Fibroblast of skin of left biceps (primary cell): Measurements from ENCODE around the gene SLC12A6.
A peak's percentile ranks its signal among the peaks of the same experiment; 100 is the strongest.
"Not testable (repeated sequence)": the region's sequence is repeated elsewhere in the genome, so short reads cannot be mapped to it uniquely, and the experiment has no call there.

Source experiments
- DNase-seq, 2 experiments: peaks; one replicate each; pipeline ENCODE4 v3.0.0-alpha.2; 2013; ENCODE audit warnings: low read depth in 2 of 2

Gene SLC12A6

DNA sequence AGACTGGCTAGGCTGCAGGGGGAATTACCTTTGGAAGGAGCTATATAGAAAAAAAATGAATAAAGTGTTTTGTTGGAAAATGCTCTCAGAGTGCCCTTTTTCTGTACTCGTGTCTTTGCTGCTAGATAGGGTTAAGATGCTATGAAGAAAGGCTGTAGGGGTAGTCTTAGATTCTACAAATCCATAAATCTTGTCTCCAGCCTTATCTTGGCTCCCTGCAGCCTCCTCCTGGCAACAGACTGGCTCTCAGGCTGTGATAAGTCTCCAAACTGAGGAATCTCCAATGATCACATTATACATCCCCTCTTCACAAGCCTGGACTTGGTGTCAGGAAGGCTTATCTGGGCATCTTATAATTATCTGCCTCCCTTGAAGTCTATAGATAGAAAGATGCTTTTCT, 20.1 kb upstream of the SLC12A6 start:
- DNase-seq, result no peak

GRCh38 chr15:34355241-34355640, 17.7 kb upstream of the SLC12A6 start:
- no peak for DNase-seq

GRCh38 chr15:34354286-34354685, 16.7 kb upstream of the SLC12A6 start:
- DNase-seq, result no peak

DNA sequence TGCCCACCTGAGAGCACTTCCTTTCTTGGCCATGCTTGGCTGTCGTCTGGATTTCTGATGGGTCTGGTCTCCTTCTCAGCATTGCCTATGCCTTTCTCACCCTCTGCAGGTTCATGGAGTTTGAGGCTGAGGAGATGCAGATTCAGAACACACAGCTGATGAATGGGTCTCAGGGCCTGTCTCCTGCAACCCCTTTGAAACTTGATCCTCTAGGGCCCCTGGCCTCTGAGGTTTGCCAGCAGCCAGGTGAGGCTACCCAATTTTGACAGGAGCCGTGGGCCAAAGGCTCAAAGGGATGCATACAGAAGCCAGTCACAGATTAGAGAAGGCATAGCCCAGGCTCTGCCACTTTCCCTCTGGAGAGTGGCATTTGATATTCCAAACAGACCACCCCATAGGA, 16.0 kb upstream of the SLC12A6 start:
- DNase-seq, result no peak

GRCh38 chr15:34352996-34353395, 15.4 kb upstream of the SLC12A6 start:
- DNase-seq, result not testable (repeated sequence)

- DNase-seq, result no peak
Observed at GRCh38 chr15:34349769-34350168, 12.2 kb upstream of the SLC12A6 start.

DNA sequence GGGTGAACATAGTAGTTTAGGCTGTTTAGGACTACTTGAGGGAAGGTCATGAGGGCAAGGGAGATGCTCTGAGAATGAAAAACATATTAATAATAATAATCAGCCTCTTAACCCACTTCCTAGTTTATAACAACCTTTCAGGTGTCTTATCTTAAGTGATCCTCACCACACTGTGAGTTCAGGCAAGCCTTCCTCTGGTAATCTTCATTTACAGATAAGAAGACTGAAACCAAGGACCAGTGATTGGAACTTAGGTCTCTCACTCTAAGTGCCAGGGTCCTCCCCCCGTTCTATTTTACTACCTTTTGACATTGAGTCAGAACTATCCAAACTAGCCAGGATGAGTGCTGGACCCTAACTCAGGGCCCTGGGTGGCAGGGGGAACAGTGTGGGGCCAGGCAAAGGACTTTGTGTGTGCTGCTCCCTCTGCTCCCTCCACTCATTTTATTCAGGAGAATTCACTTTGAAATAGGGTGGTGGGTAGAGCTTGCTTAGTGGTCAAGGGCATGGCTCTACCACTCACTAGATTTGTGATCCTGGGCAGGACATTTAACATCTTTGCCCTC, 11.2 kb upstream of the SLC12A6 start:
- no peak for DNase-seq

- DNase-seq, result no peak
Observed at GRCh38 chr15:34347951-34348638, 10.5 kb upstream of the SLC12A6 start.

GRCh38 chr15:34342737-34343575, 5.4 kb upstream of the SLC12A6 start, which contains the start of the genes NOP10 and NUTM1:
NOP10 (minus strand) TSS chr15:34343136; CDS start chr15:34343073, 63 bp downstream.
NUTM1 (plus strand) TSS chr15:34343315; CDS start chr15:34343697, 382 bp downstream.
- DNase-seq, result peak; percentile 73 to 74

DNA sequence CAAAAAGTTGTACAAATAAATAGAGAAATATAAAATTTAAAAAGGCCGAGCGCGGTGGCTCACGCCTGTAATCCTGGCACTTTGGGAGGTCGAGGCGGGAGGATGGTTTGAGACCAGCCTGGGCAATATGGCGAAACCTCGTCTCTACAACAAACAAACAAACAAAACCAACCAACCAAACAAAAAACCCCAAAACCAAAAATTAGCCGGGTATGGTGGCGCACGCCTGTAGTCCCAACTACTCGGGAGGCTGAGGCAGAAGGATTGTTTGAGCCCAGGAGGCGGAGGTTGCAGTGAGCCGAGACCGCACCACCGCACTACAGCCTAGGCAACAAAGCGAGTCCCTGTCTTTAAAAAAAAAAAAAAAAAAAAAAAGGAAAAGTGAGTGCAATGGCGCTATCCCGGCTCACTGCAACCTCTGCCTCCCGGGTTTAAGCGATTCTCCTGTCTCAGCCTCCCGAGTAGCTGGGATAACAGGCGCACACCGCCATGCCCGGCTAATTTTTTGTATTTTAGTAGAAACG, 4.7 kb upstream of the SLC12A6 start:
- DNase-seq, result not testable (repeated sequence)

DNA sequence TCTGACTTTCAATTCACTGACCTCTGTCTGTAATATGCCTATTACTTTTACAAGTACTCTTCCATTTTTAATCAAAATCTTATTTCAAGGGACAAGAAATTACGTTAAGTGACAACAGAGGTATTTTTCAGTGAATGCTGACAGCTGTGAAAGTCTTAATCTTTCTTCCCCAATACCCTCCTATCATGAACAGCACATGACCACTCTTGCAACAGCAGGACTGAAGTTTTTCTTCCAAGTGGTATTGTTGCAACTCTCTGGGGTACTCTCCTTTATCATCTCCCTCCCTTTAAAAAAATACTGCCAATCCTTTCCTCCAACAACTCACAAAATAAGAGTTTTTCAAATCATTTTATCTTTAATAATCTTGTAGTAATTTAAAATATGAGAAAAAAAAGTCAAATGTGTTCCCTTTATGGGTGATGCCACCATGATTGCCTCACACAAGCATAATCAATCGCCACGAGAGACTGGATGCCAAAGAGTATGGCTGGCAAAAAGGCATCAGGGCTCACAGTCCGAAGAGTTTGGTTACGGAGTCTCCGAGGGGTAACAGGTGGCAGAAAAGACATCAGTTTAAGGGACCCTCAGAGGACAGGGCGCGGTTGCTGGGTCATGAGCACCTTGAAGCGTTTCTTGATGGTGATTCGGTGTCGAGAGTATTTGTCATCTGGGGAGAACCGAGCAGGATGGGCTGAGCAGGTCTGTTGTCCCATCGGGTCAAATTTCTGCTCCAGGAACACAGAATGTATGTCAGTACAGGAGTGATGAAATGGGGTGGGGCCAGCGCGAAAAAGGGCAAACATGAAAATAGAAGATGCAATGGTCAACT, 4.0 kb upstream of the SLC12A6 start:
- no peak for DNase-seq

DNA sequence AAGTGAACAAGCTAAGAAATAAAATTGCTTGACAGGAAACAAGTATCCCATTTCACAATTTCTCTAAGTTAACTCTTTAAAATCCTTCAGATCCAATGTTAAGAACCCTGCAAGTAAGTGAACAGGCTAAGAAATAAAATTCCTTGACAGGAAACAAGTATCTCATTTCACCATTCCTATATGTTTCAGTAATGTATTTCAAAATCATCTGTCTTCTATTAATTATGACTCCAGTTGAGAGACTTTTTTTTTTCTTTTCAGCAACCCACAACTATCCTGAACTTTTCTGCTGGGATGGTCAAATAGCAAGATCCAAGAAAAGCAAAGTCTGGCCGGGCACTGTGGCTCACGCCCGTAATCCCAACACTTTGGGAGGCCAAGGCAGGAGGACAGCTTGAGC, 2.4 kb upstream of the SLC12A6 start:
- DNase-seq, result peak; percentile 30 to 42

DNA sequence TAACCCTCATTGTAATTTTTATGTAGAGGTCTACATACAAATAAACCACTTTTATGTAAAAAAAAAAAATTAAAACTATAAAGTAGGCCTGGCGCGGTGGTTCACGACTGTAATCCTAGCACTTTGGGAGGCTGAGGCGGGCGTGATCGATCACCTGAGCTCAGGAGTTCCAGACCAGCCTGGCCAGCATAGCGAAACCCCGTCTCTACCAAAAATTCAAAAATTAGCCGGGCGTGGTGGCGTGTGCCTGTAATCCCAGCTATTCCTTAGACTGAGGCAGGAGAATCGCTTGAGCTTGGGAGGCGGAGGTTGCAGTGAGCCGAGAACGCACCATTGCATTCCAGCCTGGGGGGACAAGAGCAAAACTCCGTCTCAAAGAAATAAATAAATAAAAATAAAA, 766 bp upstream of the SLC12A6 start:
- no peak for DNase-seq

DNA sequence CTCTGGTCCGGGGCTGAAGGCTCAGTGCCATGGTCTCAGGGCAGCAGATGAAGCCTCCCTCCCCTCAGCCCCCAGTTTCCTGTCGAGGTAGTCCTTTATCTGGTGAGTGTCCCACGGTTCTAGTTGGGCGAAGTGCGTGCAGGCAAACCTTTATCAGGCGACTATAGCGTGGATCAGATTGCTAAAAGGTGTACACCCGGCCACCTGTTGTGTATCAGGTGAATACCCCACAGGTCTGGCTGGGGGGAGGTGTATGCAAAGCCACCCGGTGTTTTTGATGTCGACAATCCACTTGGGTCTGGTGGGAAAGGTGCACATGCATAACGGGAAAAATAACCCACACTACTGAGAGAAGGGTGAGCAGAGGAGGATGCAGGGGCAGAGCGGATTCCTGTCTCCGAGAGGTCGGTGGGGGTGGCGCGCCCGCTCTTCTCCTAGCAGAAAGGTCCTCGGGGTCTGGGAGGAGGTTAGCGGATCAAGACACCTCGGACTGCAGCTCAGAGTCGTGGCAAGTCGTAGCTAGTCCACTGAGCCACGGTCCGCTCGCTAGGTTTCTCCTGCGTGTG, 507 bp downstream of the SLC12A6 start:
- DNase-seq, result no peak

GRCh38 chr15:34336231-34336990, 1.2 kb downstream of the SLC12A6 start:
- DNase-seq, result no peak

GRCh38 chr15:34335176-34336032, 2.2 kb downstream of the SLC12A6 start:
- DNase-seq, result no peak

DNA sequence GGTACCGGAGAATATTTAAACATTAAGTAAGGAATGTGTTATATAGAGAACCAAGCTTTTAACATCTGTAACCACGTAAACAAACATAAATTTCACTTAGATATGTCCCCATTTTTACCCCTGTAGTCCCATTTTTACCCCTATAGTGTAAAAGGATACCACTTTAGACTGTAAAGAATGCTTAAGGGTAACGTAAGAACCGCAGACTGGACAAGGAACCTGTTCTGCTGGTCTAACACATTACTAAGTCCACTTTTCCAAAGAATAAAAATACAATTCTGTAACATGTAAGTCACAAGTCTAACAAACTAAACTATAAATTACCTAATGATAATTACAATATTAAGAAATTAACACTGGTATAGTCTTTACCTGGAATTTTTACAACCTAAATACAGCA, 2.9 kb downstream of the SLC12A6 start:
- DNase-seq, result no peak

DNA sequence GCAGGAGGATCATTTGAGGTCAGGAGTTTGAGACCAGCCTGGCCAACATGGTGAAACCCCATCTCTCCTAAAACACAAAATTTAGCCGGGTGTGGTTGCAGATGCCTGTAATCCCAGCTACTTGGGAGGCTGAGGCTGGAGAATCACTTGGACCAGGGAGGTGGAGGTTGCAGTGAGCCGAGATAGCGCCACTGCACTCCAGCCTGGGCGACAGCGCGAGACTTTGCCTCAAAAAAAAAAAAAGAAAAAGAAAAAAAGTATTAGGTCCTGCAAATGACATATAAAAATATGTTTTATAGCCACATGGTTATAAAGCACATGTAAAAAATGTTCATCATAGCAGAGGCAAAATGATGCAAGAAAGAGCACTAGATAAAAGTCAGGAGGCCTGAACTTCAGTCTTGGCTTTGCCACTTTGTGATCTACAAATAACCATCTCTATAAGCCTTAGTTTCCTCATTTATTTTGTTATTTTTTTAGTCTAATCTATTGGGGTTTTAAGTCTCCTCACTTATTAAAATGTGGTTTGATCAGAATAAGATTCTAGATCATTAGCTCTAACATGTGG, 4.9 kb downstream of the SLC12A6 start:
- DNase-seq, result no peak

DNA sequence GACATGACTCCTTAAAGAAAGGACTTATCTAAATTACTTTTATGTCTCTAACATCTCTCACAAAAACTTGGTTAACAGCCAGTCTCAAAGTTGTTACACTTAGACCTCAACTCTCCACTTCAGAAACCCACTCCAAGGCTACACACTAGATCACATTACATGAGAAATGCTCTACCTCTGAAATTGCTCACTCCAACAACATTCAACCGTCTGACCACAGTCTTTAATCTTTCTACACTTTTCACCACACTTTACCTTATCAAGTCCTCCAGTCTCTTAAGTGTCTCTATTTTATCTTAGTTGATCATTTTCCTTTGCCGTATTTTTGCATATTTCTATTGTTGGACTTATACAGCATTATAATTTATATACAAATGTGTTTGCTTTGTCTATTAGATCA, 5.8 kb downstream of the SLC12A6 start:
- no peak for DNase-seq
